Astrocyte of the cerebellum (primary cell): ENCODE measurements around the gene PDE8B.

Experiments
- DNase-seq: peaks from one replicate; pipeline ENCODE4 v3.0.0-alpha.2; 2011; ENCODE audit warnings: low read depth
- H3K4me3 ChIP-seq: 2 replicates; pipeline ENCODE4 v1.5.1; 2011; ENCODE audit warnings: mild to moderate bottlenecking, low read depth, low read length, moderate library complexity
- CTCF ChIP-seq: IDR thresholded peaks from 2 replicates; pipeline ENCODE4 v1.5.1; 2012; ENCODE audit warnings: low read length, low read depth, moderate library complexity, mild to moderate bottlenecking; ENCODE audit errors: missing control alignments
- in situ Hi-C: cut with HindIII; loops from 2 replicates; pipeline ENCODE4 v1.10.0; 2017; ENCODE audit warnings: low sequenced_read_pairs

Gene PDE8B

GRCh38 chr5:77353251-77353650 lies 142.8 kb downstream of the PDE8B start:
- no peak overlapping the region for H3K4me3 ChIP-seq
- no peak for DNase-seq
- in situ Hi-C loops, result no loop called here
- TF ChIP-seq CTCF, result no peak

GRCh38 chr5:77354454-77354853 lies 144.0 kb downstream of the PDE8B start:
- no peak for TF ChIP-seq CTCF
- no peak overlapping the region for H3K4me3 ChIP-seq
- in situ Hi-C loops, result no loop called here
- no peak for DNase-seq

DNA sequence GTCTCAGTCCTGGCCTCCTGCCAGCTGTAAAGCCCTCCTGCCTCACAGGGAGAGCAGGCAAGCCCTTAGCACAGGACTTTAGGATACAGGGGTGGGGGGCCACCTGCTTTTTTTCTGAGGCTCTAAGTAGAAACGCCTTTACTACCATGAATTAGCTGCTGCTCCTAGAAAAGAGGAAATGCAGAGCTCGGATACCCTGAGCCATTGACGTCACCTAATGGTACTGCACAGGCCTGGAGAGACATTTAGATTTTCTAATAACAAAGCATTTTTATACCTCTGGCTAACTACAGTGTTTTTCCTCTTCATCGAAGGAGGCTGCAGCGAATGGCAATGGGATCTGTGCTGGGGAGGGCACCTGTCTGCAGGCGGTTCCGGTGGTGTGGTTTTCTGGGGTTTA lies 144.6 kb downstream of the PDE8B start:
- DNase-seq, result no peak
- in situ Hi-C loops, result no loop called here
- TF ChIP-seq CTCF, result no peak
- H3K4me3 ChIP-seq, result no peak overlapping the region

DNA sequence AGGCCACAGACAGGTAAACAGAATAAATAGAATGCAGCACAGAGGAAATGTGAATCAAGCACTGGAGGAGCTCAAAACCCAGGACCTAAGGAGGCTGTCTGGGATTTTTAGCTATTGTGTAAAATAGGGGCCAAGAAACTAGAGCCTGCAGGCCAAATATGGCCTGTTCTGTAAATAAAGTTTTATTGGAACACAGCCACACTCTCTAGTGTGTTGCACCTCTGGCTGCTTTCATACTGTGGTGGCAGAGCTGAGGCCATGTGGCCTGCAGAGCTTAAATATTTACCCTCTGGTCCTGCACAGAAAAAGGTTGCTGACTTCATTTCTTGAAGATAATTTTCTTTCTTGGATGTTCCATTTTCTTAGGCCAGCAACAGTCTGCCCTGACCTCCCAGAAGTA lies 145.3 kb downstream of the PDE8B start:
- no peak overlapping the region for H3K4me3 ChIP-seq
- no peak for TF ChIP-seq CTCF
- no peak for DNase-seq
- in situ Hi-C loops, result no loop called here

GRCh38 chr5:77356740-77357139 lies 146.3 kb downstream of the PDE8B start:
- DNase-seq, result peak; percentile 46
- H3K4me3 ChIP-seq, result no peak overlapping the region
- no peak for TF ChIP-seq CTCF
- in situ Hi-C loops, result no loop called here

- H3K4me3 ChIP-seq, result no peak overlapping the region
These were observed 148.1 kb downstream of the PDE8B start for GRCh38 chr5:77358255-77359205.

More at GRCh38 chr5:77358255-77359205, 148.1 kb downstream of the PDE8B start:
- TF ChIP-seq CTCF, result no peak
- in situ Hi-C loops, result no loop called here
- DNase-seq, result no peak
